NCI-H345 (cell line): ENCODE results near the gene FPR1.
"Not testable (repeated sequence)": the region's sequence is repeated elsewhere in the genome, so short reads cannot be mapped to it uniquely, and the experiment has no call there.

Experiments used
- DNase-seq: peaks from one replicate; lab custom pipeline; 2025; lab: John Stamatoyannopoulos, UW

Gene FPR1

DNA sequence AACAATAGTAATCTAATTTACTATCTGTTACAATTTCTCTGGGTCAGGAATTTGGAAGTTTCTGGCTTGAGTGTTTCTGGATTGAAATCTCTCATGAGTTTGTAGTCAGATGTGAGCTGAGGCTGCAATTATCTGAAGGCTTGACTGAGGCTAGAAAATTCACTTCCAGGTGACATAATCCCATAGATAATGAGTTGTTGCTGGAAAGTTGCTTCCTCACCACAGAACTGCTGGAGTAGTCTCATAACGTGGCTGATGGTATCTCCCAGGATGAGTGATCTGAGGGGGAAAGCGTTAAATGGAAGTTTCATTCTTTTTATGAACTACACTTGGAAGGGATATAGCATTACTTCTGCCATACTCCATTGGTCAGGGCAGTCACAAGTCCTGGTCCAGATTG, 28.0 kb upstream of the FPR1 start:
- no peak for DNase-seq

DNA sequence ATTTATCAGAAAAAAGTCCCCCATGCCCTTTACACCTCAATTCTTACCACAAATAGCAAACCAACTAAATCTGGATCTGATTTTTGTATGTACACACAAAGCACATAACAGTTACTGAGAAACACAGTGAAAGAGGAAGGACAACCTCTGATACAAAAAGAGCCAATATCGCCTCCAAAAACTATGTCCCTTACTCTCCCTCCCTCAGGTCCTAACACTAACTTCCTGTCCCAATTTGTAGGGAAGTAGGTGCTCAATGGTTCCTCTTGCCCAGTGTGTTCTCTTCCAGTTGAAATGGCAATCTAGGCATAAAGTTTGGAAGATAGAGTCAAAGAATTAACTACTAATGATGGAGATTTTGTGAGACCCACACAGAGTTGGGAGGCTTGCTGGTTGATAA, 27.5 kb upstream of the FPR1 start:
- DNase-seq: no peak

DNA sequence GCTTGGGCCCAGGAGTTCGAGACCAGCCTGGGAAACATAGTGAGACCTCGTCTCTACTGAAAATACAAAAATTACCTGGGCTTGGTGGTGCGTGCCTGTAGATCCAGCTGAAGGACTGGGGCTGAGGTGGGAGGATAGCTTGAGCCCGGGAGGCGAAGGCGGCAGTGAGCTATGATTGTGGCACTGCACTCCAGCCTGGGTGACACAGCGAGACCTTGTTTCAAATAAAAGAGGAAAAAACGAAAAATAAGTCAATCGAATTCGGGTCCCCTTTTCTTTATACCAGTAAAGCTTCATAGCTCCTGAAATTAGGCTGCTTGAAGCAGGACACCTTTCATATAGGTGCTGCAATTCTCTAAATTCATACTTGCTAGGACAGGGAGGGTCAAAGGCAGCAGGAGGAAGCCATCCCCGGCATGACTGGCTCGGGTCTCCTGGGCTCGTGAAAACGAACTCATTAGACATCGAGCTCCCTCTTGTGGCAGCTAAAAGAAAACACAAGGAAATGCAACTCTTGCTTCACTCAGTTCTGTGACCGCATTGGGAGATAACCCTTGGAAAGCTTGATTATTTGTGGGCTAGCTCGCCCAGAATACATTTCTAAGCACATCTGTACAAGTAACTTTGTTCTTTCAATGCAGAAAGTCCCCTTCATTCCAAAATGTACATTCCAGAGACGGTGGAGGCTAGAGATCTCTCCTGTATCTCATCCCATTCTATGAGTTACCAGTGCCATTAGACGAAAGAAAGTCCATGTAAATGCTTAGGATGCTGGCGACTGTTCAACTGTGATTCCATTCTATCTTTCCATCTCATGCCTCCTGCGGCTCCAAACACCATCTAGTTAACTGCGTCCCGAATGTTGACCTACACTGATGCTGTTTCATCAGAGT, 26.1 kb upstream of the FPR1 start:
- DNase-seq: peak; percentile 4

DNA sequence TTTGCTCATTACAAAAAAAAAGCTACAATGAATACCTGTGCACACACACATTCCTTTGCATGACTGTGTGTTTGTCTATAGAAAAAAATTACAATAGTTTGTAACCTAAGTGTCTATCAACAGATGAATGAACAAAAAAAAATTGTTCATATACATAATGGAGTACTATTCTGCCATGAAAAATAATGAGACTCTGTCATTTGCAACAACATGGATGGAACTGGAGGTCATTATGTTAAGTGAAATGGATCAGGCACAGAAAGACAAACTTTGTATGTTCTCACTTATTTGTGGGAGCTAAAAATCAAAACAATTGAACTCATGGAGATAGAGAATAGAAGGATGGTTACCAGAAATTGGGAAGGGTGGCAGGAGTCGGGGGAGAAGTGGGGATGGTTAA, 24.9 kb upstream of the FPR1 start:
- not testable (repeated sequence) for DNase-seq

DNA sequence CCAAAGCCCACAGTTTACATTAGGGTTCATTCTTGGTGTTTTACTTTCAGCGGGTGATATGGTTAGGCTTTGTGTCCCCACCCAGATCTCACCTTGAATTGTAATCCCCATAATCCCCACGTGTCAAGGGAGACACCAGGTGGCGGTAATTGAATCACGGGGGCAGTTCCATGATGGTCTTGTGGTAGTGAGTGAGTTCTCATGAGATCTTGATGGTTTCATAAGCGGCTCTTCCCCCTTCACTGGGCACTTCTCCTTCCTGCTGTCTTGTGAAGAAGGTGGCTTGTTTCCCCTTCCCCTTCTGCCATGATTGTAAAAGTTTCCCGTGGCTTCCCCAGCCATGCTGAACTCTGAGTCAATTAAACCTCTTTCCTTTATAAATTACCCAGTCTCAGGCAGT, 21.3 kb upstream of the FPR1 start:
- no peak for DNase-seq

DNA sequence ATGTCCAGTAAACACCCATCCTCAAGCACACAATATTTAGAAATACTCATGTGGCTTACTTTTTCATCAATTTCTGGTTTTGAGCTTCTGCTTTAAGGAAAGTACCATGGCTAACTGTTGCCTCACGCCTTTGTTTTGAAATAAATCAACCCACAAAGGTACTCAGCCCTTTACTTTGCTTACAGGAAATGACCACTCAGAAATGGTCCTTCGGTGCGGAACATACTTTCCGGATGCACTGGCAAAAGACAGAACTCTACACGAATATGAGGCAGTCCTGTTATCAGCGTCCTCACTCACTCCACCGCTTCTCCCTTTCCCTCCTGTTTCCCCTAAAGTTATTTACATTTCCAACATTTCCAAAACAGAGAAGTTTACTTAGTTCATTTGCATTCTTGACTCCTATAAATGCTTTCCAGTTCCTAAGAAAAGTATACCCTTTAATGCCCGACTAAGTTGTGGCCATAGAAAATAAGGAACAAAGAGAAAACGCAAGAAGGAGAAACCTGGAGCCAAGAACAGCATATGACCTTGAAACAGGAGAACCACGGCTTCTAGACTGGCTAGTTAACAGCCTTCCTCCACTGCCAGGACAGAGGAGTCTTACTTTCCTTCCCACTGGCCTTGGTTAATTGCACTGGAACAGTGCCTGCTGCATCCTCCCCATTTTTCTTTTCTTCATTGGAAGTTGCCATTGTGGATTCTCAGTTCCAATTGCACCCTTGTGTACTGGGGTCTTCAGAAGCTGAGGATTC, 19.9 kb upstream of the FPR1 start:
- DNase-seq: no peak

DNA sequence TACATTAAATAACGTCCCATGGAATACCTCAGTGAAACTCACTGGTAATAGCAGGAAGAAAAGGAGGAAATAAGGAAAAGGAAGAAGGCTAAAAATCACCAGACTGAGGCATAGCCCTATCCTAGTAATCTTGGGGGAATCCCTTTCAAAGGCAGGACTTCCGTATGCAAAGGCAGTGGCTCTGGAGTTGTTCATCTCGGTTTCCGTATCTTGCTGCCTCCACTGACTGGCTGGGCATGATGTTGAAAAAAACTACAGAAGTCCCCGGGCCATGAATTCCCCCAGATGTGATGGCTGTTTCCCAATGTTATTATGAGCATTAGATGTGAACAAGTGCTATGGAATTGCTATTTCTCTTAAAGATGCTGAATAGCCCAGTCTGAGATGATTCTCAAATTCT, 14.8 kb upstream of the FPR1 start:
- no peak for DNase-seq

DNA sequence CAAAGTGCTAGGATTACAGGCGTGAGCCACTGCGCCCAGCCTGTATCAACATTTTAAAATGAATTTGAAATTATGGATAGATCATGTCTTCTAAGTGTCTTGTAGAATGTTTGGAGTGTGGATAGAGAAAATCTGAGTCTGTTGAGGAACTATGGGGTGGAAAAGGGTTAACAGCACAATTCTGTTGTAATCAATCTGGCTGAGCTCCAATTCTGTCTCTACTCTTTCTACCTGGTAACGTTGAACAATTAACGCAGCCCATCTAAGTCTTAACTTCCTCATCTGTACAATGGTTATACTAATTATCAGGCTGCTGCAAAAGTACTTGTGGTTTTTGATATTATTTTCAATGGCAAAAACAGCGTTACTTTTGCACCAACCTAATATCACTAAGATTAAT, 13.4 kb upstream of the FPR1 start:
- no peak for DNase-seq

DNA sequence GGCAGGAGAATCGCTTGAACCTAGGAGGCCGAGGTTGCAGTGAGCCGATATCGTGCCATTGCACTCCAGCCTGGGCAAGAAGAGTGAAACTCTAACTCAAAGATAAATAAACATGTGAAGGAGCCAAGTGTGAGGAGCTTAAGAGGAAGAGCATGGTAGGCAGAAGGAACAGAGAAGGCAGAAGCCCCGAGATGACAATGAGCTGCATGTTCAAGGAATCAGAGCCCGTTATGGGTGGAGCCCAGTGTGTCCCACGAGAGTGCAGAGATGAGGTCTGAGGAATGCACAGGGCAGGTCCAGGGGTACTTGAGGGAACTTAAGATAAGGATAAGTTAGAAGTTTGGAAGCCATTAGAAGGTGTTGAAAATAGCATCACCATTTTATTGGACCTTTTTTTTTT, 10.0 kb upstream of the FPR1 start:
- no peak for DNase-seq

DNA sequence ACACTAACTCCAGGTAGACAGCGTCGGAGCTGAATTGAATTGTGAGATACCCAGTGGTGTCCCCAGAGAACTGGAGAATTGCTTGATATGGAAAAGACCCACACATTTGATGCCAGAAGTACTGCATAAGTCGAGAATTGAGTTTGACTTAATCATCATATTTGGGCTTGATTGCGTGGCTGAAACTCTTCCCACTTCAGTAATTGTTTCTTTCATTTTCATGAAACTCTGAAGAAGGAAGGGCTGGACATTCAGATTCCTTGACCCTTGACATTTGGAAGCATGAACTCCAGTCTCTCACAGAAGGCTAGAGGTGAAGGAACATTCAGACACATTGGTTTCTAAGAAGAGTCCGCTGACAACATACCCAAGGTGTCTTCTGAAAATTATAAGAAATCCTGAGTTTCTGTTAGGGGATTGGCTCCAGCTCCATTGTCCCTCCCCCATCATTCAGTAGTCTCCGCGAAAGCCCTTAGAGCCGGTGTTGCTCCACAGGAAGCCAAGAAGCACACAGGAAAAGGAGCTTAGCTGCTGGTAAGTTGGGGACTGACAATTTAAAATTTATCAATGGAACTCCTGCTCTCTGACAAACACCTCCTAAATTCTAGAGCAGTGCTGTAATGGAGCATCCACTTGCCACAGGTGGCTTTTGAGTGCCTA, 9.1 kb upstream of the FPR1 start, which contains the start of gene FPR2:
Gene FPR2, plus strand, starts transcription at position 484 of the 660 bp plus-strand sequence. CDS start 7,479 bp downstream, outside the sequence.
- no peak for DNase-seq

DNA sequence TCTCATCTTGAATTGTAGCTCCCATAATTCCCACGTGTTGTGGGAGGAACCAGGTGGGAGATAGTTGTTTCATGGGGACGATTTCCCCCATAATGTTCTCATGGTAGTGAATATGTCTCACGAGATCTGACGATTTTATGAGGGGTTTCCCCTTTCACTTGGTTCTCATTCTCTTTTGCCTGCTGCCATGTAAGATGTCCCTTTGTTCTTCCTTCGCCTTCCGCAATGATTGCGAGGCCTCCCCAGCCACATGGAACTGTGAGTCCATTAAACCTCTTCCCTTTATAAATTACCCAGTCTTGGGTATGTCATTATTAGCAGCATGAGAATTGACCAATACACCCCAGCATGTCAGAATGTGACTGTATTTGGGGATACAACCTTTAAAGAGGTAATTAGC, 3.9 kb upstream of the FPR1 start:
- no peak for DNase-seq

DNA sequence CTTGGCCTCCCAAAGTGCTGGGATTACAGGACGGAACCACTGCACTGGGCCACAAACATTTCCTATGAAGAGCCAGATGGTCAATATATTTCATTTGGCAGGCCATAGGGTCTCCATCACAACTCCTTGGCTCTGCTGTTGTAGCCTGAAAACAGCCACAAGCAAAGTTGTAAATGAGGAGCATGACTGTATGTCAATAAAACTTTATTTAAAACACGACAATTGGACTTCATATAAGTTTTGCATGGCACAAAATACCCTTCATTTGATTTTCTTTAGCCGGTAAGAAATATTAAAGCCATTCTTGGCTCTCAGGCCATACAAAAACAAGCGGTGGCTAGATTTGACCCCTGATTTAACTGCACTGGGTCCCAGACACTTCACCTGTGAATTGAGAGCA, 3.1 kb upstream of the FPR1 start:
- DNase-seq: no peak

DNA sequence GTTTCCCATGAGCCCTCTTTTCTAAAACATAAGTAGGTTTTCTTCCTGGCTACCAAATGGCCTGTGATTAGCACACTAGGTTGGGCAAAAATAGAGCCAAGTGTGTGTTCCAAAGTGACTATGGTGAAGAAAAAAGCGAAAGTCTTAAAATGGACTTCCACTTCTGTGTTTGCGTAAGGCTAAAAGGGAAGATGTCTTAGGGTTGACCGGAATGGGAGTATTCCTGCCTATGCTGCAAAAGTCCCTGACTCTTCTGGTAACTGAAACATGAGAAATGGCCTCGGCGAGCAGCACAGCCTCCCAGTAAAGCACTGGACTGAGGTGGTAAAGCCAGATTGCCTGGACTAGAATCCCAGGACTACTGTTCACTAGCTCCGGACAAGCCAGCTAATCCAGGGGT, 2.4 kb upstream of the FPR1 start:
- DNase-seq: no peak

DNA sequence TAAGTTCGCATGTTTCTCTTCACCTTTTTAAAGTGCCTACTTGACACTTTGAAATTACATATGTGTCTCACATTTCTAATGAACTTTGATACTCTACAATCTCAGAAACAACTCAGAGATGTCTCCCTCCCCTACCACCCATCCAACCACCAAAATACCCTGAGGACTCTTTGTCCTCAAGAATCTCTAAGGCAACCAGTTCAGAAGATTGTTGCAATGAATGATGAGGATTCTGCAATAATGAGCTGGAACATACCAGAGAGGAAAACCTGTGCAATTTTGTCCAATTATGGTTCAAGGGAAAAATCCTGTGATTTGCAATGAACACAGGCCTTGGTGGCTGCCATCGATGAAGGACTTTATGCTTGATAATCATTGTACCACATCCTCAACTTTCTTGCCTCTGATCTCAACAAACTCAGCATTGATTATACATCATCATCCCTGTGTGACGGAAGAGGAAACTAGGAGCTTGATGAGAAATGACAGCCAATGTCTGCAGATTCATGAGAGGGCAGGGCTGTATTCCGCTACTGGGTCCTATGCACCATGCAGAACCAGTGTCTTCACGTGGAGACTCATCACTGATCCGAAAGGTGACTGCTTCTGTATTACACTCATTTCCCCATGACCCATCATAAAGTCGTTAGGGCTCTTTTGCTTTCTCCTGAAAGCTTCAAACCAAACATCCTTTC, 1.1 kb downstream of the FPR1 start:
- no peak for DNase-seq

DNA sequence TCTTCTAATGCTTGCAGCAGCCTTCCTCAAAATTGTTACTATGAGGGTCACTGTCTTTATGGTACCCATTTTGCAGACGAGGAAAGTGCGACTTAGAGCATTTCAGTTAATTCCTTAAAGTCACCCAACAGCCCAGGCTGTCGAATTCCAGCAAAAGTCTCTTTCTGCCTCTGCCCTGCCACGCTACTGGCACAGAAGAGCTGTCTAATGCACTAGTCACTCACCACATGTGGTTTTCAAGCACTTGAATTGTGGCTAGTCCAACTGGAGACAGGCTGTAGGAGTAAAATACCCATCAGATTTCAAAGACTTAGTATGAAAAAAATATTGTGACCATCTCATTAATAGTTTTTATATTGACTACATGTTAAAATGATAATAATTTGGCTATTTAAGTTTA, 1.7 kb downstream of the FPR1 start:
- no peak for DNase-seq

DNA sequence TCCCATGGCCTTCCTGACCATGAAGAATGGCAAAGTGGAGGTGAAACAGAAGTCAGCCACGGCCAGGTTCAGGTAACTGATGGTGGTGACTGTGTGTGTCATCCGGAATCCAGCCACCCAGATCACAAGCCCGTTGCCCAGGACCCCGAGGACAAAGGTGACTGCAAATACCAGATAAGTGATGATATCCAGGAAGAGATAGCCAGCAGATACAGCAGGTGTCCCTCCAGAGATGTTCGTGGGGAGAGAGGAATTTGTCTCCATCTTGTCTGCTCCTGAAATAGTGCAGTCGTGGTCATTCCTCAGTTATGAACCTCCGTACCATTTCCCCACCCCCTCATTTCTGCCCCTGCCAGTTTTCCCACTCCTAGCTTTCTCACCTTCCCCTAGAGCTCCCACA, 4.9 kb downstream of the FPR1 start:
- no peak for DNase-seq

DNA sequence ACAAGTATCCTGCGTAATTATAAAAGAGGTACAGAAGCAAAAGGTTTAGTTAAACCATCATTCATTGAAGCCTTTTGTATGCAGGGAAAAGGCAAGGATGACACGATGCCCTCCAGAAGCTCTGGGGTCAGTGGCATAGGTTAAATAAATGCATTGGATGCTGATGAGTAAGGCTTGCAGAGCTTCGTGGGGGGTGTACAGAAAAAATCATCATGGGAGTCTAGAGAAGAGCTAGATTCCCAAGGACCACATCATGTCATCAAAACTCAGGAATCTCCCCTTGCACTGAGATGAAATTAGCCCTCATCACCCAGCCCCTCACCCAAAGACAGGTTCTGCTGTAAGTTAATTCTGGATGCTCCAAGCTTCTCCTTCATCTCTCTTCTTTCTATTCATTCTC, 8.3 kb downstream of the FPR1 start:
- DNase-seq: no peak

DNA sequence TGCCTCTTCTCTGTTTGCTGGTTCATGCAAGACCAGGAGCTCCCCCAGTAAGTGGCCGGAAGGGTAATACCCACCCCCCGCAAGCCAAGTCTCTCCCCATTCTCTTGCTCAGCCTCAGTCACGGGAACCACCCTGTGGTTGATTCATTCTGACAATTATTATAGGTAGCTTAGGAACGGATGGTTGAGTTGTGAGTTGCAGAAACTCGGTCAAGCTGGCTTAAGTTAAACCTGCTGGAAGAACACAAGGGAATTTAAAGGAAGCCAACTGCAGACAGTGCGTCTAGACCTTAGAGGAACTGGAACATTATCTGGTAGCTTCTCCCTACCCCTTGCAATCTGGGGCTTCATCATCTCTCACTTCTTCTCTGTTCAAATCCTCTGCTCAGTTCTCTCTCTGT, 8.9 kb downstream of the FPR1 start:
- DNase-seq: no peak

DNA sequence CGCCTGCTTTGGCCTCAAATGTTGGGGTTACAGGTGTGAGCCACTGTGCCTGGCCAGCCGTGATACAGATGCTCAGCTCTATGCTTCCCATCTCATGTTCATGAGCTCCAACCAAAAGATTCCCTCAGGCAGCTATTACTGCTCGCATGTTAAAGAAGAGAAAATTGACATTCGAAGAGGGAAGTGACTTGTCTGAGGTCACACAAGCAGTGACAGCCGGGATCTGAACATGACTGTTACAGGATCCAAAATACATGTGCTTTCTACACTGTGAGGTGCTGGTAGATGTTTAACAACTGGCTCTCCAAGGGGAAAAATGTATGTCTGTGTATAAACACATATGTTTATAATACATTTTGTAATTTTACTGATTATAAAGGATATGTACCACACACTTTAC, 11.3 kb downstream of the FPR1 start:
- no peak for DNase-seq

DNA sequence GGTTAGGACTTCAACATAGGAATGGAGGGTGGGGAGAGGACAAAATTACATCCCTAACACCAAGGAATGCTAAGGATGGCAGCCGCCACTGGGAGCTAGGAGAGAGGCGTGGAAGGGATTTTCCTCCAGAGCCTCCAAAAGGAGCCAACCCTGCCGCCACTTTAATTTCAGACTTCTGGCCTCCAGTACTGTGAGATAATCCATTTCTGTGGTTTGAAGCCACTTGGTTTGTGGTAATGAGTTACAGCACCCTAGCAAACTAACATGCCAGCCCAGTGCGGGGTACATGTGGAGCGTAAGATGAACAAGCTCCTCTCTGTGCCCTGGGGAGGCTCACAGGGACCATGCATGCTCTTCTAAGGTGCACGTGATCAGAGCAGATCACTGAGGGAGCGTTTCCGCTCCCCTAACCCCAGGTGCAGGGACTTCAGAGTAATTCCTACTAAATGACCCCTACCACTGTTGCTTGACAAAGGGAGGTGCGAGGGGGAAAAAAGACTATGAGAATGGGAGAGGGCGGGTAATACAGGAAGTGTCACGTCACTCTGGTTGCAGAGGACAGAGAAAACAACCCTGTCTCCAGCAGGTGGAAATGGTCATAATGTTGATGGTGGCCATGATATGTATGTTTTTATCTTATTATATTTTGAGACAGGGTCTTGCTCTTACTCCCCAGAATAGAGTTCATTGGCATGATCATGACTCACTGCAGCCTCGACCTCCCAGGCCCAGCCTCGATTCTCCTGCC, 12.0 kb downstream of the FPR1 start:
- DNase-seq: no peak

DNA sequence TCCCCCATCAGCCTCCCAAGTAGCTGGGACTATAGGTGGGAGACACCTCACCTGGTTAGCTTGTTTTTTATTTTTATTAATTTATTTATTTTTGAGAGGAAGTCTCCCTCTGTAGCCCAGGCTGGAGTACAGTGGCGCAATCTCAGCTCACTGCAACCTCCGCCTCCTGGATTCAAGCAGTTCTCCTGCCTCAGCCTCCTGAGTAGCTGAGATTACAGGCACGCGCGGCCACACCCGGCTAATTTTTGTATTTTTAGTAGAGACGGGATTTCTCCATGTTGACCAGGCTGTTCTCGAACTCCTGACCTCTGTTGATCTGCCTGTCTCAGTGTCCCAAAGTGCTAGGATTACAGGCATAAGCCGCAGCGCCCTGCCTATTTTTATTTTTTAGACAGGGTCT, 13.2 kb downstream of the FPR1 start:
- not testable (repeated sequence) for DNase-seq

DNA sequence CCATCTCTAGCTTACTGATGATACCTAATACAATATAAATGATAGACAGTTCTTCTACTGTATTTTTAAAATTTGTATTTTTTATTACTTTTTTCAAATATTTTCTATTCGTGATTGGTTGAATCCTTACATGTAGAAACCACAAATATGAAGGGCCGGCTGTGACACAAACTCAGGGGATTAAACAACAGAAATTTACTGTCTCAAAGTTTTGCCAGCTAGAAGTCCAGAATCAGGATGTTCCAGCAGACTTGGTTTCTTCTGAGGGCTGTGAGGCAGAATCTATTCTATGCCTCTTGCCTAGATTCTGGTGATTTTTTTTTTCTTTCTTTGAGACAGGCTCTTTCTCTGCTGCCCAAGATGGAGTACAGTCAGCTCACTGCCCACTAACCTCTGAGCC, 13.8 kb downstream of the FPR1 start:
- no peak for DNase-seq
